ENCODE measurements around the gene NGFR. TPM values are rescaled to one million over a fixed set of nuclear protein-coding genes. Genes with fewer than 3 reads are reported as not detected.

Gene NGFR
- under 1 TPM; 0.33 to 0.58 TPM for total RNA-seq

- Mint-ChIP-seq H3K4me1 (peaks cover 24% of the 10 kb centered on the region), H3K27ac (no peak within 1 kb of the TSS), H3K36me3 (ENCODE audit: low read depth) (no peaks in the 10 kb centered on the region), H3K4me3 (peak within 1 kb of the TSS; percentile 70), H3K27me3 (peaks cover 77% of the 10 kb centered on the region), H3K9me3 (no peaks in the 10 kb centered on the region)
- POLR2A ChIA-PET = no interaction called here
- CTCF ChIA-PET = interaction anchor here (1.1 to 2.1 kb wide), 5 partner anchors 15 to 201 kb away, joined by 3 to 23 read pairs (median 3); no protein-coding TSS in a partner anchor
- peak; percentile 69 for DNase-seq
These were observed at the start of gene NGFR for GRCh38 chr17:49494986-49495841. TSS of gene NGFR (plus strand) at chr17:49495293. CDS start at chr17:49495418, 125 bp downstream.

- Mint-ChIP-seq H3K4me1 (peaks cover 7% of the 10 kb centered on the region), H3K4me3 (no peak overlapping the region)
These were observed 49.5 kb upstream of the NGFR start for GRCh38 chr17:49445591-49445990.

GRCh38 chr17:49447628-49448302 lies 47.3 kb upstream of the NGFR start:
- Mint-ChIP-seq H3K9me3 (no peaks in the 10 kb centered on the region), H3K4me1 (peaks cover 29% of the 10 kb centered on the region), H3K27me3 (peaks cover 13% of the 10 kb centered on the region), H3K4me3 (no peak overlapping the region), H3K27ac (no peak overlapping the region), H3K36me3 (ENCODE audit: low read depth) (no peaks in the 10 kb centered on the region)
- no peak for DNase-seq
- POLR2A ChIA-PET = no interaction called here
- CTCF ChIA-PET = no interaction called here

More at GRCh38 chr17:49445591-49445990, 49.5 kb upstream of the NGFR start:
- Mint-ChIP-seq H3K36me3 (ENCODE audit: low read depth) (no peaks in the 10 kb centered on the region), H3K9me3 (no peaks in the 10 kb centered on the region), H3K27me3 (peaks cover 26% of the 10 kb centered on the region), H3K27ac (no peak overlapping the region)
- POLR2A ChIA-PET = no interaction called here
- CTCF ChIA-PET = interaction anchor here (1.3 kb wide), 2 partner anchors 10 to 52 kb away, joined by 3 to 6 read pairs; no protein-coding TSS in a partner anchor
- no peak for DNase-seq

GRCh38 chr17:49450181-49450580 lies 44.9 kb upstream of the NGFR start:
- ChIA-PET POLR2A (no interaction called here), CTCF (interaction anchor here (1.0 kb wide), 1 partner anchor 46 kb away, joined by 4 read pairs; no protein-coding TSS in a partner anchor)
- peak overlapping the region; percentile 45 for H3K27ac Mint-ChIP-seq
- no peaks in the 10 kb centered on the region for H3K36me3 Mint-ChIP-seq (ENCODE audit: low read depth)
- H3K4me3 Mint-ChIP-seq = no peak overlapping the region
- H3K9me3 Mint-ChIP-seq = no peaks in the 10 kb centered on the region
- peaks cover 20% of the 10 kb centered on the region for H3K27me3 Mint-ChIP-seq
- peaks cover 30% of the 10 kb centered on the region for H3K4me1 Mint-ChIP-seq
- DNase-seq = no peak

GRCh38 chr17:49450735-49451134 lies 44.4 kb upstream of the NGFR start:
- peaks cover 20% of the 10 kb centered on the region for H3K27me3 Mint-ChIP-seq
- DNase-seq = peak; percentile 24
- no peaks in the 10 kb centered on the region for H3K36me3 Mint-ChIP-seq (ENCODE audit: low read depth)
- no peak overlapping the region for H3K4me3 Mint-ChIP-seq
- CTCF ChIA-PET = interaction anchor here (0.7 to 1.0 kb wide), 2 partner anchors 45 to 142 kb away, joined by 3 to 4 read pairs; no protein-coding TSS in a partner anchor
- peak overlapping the region; percentile 45 for H3K27ac Mint-ChIP-seq
- POLR2A ChIA-PET = interaction anchor here (1.2 kb wide), 1 partner anchor 15 kb away, joined by 3 read pairs; no protein-coding TSS in a partner anchor
- H3K9me3 Mint-ChIP-seq = no peaks in the 10 kb centered on the region
- peaks cover 30% of the 10 kb centered on the region for H3K4me1 Mint-ChIP-seq

- CTCF ChIA-PET = no interaction called here
- Mint-ChIP-seq H3K27me3 (peaks cover 23% of the 10 kb centered on the region), H3K9me3 (no peaks in the 10 kb centered on the region), H3K4me1 (peaks cover 32% of the 10 kb centered on the region), H3K27ac (peak overlapping the region; percentile 65), H3K36me3 (ENCODE audit: low read depth) (no peaks in the 10 kb centered on the region), H3K4me3 (no peak overlapping the region)
- POLR2A ChIA-PET = no interaction called here
- peak; percentile 55 for DNase-seq
These were observed 42.9 kb upstream of the NGFR start for GRCh38 chr17:49452201-49452600.

GRCh38 chr17:49452661-49453060 lies 42.4 kb upstream of the NGFR start:
- Mint-ChIP-seq H3K9me3 (no peaks in the 10 kb centered on the region), H3K36me3 (ENCODE audit: low read depth) (no peaks in the 10 kb centered on the region), H3K4me3 (no peak overlapping the region), H3K27me3 (peaks cover 27% of the 10 kb centered on the region), H3K27ac (no peak overlapping the region), H3K4me1 (peaks cover 34% of the 10 kb centered on the region)
- no peak for DNase-seq
- ChIA-PET CTCF (no interaction called here), POLR2A (no interaction called here)

- POLR2A ChIA-PET = no interaction called here
- Mint-ChIP-seq H3K27ac (no peak overlapping the region), H3K4me3 (no peak overlapping the region)
These were observed 41.0 kb upstream of the NGFR start for GRCh38 chr17:49454050-49454449.

GRCh38 chr17:49455272-49455861 lies 39.7 kb upstream of the NGFR start:
- peaks cover 44% of the 10 kb centered on the region for H3K27me3 Mint-ChIP-seq
- no peak overlapping the region for H3K4me3 Mint-ChIP-seq
- H3K36me3 Mint-ChIP-seq (ENCODE audit: low read depth) = no peaks in the 10 kb centered on the region
- ChIA-PET CTCF (interaction anchor here (1.2 kb wide), 1 partner anchor 33 kb away, joined by 3 read pairs; no protein-coding TSS in a partner anchor), POLR2A (interaction anchor here (1.3 kb wide), 1 partner anchor 15 kb away, joined by 3 read pairs; no protein-coding TSS in a partner anchor)
- peaks cover 30% of the 10 kb centered on the region for H3K4me1 Mint-ChIP-seq
- H3K27ac Mint-ChIP-seq = no peak overlapping the region
- DNase-seq = no peak
- H3K9me3 Mint-ChIP-seq = no peaks in the 10 kb centered on the region

More at GRCh38 chr17:49454050-49454449, 41.0 kb upstream of the NGFR start:
- no peaks in the 10 kb centered on the region for H3K36me3 Mint-ChIP-seq (ENCODE audit: low read depth)
- peaks cover 35% of the 10 kb centered on the region for H3K4me1 Mint-ChIP-seq
- no peak for DNase-seq
- no peaks in the 10 kb centered on the region for H3K9me3 Mint-ChIP-seq
- peaks cover 34% of the 10 kb centered on the region for H3K27me3 Mint-ChIP-seq
- CTCF ChIA-PET = no interaction called here

GRCh38 chr17:49456183-49456965 lies 38.7 kb upstream of the NGFR start:
- H3K27me3 Mint-ChIP-seq = peaks cover 52% of the 10 kb centered on the region
- H3K36me3 Mint-ChIP-seq (ENCODE audit: low read depth) = no peaks in the 10 kb centered on the region
- H3K4me3 Mint-ChIP-seq = no peak overlapping the region

GRCh38 chr17:49457564-49458535 lies 37.2 kb upstream of the NGFR start:
- DNase-seq = no peak
- CTCF ChIA-PET = no interaction called here
- H3K36me3 Mint-ChIP-seq (ENCODE audit: low read depth) = no peaks in the 10 kb centered on the region
- no peaks in the 10 kb centered on the region for H3K9me3 Mint-ChIP-seq
- POLR2A ChIA-PET = no interaction called here
- H3K4me3 Mint-ChIP-seq = no peak overlapping the region
- peaks cover 58% of the 10 kb centered on the region for H3K27me3 Mint-ChIP-seq
- peaks cover 5% of the 10 kb centered on the region for H3K4me1 Mint-ChIP-seq
- H3K27ac Mint-ChIP-seq = no peak overlapping the region

More at GRCh38 chr17:49456183-49456965, 38.7 kb upstream of the NGFR start:
- POLR2A ChIA-PET = no interaction called here
- Mint-ChIP-seq H3K9me3 (no peaks in the 10 kb centered on the region), H3K4me1 (peaks cover 20% of the 10 kb centered on the region), H3K27ac (no peak overlapping the region)
- no peak for DNase-seq
- CTCF ChIA-PET = interaction anchor here (0.7 to 1.2 kb wide), 2 partner anchors 20 to 32 kb away, joined by 3 to 4 read pairs; no protein-coding TSS in a partner anchor
